GM10266 (cell line): Measurements from ENCODE around the gene PARP6.

Experiments
- DNase-seq: peaks from one replicate; pipeline ENCODE4 v3.0.0; 2012; ENCODE audit errors: extremely low spot score
- CTCF ChIP-seq: IDR thresholded peaks from 2 replicates; pipeline ENCODE4 v1.5.1; 2012; ENCODE audit warnings: mild to moderate bottlenecking, low read depth; ENCODE audit not compliant: control insufficient read depth, insufficient read depth; ENCODE audit errors: missing control alignments

PARP6 gene

GRCh38 chr15:72231833-72232478 lies 40.4 kb downstream of the PARP6 start:
- no peak for TF ChIP-seq CTCF
- peak; percentile 36 for DNase-seq

DNA sequence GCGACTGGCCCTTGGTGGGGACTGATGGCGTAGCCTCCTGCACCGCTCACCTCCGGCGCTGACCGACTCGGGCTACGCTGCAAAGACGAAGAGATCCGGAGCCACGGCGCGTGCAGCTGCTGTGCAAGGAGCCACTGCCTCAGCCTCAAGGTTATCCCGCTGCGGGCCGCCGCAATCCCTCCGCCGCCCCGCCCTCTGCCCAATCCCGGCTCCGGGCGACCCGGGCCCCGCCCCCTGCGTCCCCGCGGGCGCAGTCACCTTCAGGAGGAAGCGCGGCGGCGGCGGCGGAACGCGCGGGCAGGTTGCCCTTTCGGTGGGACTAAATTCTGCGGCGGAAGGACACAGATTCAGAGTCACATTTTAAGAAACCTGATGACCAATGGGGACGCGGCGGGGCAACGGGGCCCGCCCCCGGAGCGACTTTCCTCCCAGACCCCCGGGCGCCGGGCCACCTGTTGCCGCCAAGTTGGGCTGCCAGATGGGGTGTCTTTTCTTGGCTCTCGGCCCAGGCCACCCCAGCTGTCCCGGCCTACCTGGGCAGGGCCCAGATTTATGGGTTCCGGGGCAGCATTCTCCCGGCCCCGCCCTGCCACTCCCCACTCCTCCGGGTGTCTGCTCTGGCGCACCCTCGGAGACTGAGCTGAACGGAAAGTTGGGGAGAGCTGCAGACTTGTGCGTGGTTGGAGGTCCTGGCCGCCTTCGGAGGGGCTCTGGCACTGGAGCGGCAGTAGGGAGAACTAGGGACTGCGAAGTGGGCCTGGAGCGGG lies 41.1 kb downstream of the PARP6 start, which contains the start of gene PKM:
TSS of gene PKM (minus strand) at position 125 of the 767 bp plus-strand sequence. CDS start 12,093 bp downstream, outside the sequence.
- TF ChIP-seq CTCF: no peak
- peak; percentile 93 for DNase-seq

DNA sequence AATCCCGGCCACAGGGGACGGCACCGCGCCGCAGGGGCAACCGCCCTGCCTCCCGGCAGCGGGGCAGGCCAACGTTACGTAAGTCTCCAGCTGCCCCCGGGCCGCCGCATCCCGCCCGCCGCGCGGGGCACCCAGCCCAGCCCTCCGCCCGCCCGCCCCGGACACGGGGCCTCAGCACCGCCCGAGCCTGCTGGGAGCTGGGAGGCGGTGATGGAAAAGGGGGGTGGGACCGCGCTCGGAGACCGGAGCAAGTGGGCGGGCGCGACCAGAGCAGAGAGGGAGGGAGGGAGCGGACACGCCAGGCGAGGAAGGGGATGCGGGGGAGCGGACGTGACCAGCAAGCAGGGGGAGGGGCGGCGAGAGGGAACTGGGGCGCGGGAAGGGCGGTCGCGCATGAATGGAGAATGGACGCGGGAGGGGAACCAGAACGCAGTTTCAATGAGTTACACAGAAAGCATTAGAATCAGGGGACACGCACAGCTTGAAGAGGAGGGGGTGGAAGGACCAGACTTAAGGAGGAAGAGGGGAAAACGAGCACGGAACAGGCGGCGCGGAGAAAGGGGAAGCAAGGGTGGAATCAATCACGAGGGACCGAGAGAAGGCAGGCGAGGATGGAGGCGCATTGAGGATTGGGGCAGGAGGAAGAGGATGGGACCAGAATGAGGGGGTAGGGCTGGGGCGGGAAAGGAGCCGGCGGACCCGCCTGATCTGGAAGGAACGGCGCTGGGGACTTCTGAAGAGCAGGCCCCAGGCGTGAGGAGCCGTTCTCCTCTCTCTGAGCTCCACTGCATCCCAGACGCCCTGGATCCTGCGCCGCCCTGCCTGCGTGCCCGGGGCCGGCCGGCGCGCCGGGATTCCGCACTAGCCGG lies 41.9 kb downstream of the PARP6 start:
- TF ChIP-seq CTCF: no peak
- peak; percentile 85 for DNase-seq

- DNase-seq: no peak
- no peak for TF ChIP-seq CTCF
Measured at GRCh38 chr15:72229947-72230196, 42.5 kb downstream of the PARP6 start.

GRCh38 chr15:72229076-72229946 lies 43.0 kb downstream of the PARP6 start:
- no peak for TF ChIP-seq CTCF
- peak; percentile 47 for DNase-seq

DNA sequence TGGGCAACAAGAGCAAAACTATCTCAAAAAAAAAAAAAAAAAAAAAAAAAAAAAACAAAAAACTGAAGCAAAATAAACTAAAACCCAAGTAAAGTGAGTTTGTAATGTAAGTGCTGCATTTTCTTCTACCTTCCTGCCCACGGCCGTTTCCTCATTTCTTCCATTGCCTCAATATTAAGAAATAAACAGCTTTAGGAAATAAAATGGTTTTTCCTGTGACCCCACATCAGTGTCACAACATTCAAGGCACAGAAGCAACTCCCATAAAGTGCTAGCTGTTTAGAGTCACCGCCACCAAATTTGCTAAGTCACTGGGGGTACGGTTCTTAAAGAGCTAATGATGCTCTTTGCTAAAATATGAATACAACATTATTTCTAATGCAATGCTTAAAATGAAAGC lies 44.6 kb downstream of the PARP6 start:
- TF ChIP-seq CTCF: no peak
- DNase-seq: no peak
